C1 segment of cervical spinal cord (tissue), 14 donors: ENCODE data around the gene ARHGAP29.

Source experiments
- DNase-seq, 14 donors: peaks; one replicate each; lab custom pipeline; 2025; lab: John Stamatoyannopoulos, UW

The ARHGAP29 gene

DNA sequence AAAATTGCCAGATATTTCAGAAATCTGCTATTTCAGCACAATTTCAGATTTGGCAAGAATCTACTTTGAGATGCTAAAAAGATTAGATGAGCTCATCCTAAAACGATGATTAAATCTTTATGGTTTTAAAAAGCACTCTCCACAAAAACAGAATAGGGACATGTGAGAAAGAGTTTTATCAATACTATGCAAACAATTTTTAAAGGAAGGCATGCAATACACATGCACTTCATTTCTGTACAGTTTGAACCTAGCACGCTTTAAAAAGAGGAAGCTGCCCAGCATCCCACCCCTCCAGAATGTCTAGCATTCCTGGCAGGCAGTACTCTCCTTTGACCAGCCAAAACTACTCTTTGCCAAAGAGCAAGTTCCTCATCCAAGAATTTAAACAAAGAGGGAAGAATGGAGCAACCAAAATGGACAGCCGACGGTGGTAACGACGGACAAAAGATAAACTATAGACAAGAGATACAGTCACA lies 1.3 kb downstream of the ARHGAP29 start:
- peak in 1 of 14 donors; percentile 55 for DNase-seq

DNA sequence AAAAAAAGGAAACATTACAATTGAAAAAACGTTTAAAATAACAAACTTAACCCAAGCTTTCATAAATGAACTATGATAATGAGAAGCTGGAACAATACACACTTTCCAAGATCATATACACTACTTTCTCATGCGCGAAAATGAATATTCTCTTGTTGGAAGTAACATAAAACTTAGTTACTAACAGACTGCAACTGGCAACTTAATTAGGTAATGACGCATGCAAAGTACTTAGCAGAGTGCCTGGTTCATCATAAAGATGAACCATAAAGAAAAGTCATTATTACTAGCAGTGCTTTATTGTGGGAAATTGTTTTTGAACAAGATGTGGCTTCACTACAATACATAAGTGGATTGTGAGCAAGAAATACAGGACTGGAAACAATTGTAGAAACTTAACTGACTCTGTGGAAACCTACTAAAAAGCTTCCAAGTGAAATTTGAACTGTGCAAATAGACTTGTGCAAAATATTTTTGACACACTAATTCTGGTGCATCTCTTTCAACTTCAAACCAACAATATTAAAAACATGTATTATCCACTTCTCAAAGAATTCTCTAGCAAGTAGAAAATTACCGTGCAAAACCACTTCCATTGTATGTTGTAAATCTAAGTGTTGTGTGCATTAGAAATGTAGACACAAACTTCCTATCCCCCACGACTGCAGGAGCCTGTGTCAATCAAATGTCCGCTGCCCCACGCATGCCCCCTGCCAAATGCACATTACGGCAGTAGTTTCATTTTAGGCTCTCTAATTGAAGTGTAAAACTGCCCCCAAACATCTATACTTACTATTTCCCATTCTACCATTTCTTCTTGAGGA lies 2.0 kb downstream of the ARHGAP29 start:
- DNase-seq = peak in 1 of 14 donors; percentile 33

DNA sequence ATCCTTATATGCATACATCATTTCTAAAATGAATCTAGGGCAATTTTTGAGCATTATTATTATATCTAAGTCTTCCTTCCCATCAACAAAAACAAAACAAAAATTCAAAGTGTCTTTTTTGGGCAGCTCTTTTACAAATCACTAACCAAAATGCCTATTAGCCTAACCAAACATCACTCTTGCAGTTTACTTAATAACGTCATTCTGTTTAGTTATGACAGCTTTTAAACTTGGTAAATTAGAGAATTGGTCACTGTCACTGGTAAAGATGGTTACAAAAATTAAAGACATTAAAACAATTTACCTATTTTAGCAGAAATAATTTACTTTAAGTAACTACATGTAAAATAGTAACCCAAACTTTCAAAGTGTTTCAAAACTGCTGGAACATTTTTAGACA lies 2.8 kb downstream of the ARHGAP29 start:
- DNase-seq = no peak

DNA sequence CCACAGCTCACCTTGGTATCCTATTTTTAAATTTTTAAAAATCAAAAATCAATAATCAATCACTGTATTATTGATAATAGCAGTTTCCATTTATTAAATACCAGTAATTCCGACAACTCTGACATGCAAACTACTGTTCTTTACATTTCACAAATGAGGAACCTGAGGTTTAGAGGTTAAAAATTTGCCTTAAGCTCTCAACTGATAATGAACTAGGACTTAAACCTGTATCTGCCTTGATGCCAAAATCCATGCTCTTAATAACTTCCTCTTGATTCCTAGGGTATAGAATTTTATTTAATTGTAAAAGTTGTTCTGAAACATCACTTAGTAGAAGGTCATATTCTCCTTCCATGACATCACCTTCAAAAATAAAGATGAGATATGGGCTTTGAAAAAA lies 5.6 kb downstream of the ARHGAP29 start:
- no peak for DNase-seq

DNA sequence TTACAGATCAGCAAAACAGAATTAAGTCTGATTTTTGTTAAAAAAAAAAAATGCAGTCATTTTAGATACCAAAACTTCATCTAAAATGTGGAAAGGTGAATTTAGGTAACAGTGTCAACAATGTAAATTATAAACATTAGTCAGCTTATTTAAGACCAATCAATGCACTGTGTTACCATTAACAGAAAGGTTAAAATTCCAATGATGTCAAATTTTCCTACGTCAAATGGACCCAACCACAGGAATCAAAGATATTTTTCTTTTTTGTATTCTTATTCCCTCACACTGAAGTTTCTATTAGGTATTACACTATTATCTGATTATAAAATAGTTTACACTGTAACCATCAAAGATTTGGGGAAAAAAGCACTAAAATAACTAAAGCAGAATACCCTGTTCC lies 6.5 kb downstream of the ARHGAP29 start:
- no peak for DNase-seq

DNA sequence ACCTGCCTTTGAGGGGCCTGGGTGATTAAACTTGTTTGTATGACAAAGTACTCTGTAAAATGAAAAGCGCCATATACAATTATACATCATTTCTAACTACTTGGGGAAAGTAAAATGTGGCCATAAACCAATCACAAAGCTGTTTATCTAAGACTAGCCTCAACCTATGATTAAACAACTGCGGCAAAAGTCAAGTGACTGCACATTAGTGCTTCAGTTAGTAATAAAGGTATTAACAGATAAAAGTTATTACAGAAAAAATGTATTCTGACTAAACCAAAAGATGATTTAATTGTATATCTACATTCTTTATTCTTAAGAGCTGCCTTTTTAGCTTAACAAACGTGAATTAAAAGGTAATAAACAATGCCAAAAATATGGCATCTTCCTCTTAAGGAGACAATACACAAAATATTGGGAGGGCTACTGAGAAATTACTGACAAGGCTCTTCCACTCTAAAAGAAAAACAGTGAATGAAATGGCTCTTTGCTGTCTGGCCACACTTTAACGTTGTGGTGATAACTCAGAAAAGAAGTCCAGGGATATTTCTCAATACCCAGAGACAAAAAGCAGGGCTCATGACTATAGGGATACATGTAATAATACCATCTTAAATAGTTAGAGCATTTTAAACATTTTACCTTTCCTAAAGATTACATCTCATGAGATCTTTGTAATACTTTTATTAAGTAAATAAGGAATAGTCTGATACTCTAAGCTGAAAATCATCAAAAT lies 8.6 kb downstream of the ARHGAP29 start:
- DNase-seq = no peak

DNA sequence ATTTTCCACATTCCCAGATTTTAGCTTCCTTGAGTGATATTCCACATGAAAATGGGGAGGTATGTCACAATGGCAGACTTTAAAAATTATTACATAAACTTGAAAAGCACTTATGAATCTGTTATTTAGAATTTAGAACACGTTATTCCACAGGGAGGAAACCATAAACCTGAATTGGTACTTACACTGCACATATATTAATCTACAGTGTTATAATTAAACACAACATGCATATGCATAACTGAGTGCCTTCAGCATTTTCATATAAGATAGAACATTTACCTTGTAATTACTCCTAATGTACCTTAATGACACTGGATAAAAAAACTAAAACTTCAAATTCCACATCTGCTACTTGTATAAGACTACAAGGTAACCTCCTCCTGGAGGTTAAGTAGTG lies 9.8 kb downstream of the ARHGAP29 start:
- DNase-seq = no peak

DNA sequence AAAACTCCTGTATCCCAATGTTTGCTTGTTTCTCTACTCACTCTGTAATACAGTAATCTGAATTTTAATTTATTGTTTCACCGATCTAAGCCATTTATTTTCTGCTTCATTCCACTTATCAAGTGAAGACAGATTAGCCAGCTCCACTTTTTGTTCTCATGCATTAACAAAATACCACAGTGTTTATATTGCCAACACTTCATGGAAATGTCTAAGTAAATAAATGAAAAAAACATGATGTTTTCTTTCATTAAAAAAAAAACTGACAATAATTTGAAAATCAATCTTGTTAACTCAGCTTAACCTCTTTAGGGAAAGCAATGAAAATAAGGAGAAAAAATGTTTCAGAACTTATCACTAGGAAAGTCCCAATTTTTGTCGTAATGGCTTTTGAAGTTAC lies 11.5 kb downstream of the ARHGAP29 start:
- DNase-seq = no peak

DNA sequence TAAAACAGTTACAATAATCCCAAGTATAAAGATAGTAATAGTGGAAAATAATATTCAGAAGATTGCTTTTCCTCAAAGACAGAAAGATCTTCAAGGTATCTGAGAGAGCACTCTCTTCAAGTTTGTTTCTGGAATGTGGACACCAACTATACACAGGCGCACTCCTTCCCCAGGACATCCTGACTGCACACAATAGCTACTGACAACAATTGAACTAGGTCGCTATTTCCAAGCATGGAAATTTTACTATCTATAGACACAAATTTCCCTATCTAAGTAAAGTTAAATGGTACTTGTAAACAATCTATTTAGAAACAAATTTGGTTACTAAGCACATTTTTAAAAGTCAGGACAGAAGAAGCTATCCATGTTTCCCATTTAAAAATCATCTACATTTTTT lies 19.1 kb downstream of the ARHGAP29 start:
- DNase-seq = no peak

DNA sequence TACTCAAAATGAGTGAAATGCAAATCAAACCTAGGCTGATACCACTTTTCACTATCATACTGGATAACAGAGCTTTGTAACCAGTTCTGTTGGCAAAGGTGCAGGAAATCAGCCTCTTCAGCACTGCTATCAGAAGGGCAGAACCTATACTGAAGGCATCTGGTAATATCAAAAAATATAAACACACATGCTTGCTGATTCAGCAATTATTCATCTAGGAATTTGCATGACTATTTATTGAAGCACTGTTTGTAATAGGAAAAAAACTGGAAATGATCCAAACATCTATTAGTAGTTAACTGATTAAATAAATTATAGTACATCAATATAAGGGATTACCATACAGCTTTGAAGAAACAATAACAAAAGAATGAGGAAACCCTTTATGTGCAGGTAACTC lies 21.4 kb downstream of the ARHGAP29 start:
- peak in 1 of 14 donors; percentile 26 for DNase-seq

DNA sequence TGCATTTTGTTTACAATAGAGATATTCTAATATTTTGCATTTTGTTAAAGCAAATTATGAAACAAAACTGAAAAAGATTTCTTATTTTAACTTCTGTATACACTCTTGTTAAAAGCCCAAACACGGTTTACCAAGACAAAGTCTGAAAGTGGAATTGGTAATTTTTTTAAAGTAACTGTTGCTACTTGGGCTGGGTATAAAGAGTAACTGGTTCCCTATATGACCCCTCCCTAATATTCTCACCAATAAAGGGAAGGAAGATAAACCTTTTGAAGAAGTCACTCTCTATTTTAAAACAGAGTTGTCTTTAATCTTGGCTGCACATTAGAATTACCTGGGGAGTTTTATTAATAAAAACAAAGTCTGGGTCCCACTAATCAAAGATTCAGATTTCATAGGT lies 27.4 kb downstream of the ARHGAP29 start:
- DNase-seq = no peak

DNA sequence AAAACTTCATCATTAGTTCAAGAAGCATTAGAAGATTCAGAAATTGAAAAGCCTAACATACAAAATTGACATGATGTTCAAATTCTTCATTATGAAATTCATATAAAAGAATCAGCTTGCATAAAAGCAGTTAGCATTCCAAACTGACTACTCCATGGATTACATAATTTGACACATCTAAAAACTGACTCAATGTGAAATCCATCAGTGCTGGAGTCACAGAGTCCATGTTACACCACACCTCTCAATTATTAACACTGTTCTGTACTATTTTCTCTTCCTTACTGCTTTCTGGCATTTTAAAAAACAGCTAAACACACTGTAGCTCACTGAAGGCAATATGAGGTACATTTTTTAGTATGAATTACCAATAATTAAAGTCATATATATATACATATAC lies 28.0 kb downstream of the ARHGAP29 start:
- no peak for DNase-seq

DNA sequence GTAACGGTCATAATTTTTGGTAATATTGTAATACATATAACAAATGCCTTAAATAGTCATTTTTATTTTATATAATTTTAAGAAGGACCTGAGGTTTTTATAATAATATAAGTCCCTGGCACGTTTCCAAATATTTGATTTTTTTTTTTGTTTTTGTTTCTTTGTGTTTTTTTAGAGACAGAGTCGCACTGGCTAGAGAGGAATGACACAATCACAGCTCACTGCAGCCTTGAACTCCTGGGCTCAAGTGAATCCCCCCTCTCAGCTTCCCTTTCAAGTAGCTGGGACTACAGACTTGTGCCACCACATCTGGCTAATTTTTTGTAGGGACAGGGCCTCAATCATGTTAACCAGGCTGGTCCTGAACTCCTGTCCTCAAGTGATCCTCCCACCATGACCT lies 29.7 kb downstream of the ARHGAP29 start:
- no peak for DNase-seq

DNA sequence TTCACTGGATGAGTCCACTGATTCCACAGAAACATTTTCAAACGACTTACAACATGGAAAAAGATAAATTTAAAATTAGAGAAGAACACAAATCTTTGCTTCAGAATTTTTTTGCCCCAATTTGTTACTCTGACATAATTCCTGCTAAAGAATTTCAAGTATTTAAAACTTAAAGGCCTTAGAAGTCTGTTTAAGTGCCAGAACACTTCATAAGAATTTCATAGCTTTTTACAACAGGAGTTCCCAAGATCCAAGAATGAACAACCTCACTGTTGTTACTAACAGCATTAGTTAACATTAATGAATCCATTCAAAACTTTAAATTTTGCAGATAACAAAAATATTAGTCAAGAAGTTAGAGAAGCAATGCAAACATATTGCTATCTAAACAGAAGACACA lies 31.7 kb downstream of the ARHGAP29 start:
- no peak for DNase-seq

DNA sequence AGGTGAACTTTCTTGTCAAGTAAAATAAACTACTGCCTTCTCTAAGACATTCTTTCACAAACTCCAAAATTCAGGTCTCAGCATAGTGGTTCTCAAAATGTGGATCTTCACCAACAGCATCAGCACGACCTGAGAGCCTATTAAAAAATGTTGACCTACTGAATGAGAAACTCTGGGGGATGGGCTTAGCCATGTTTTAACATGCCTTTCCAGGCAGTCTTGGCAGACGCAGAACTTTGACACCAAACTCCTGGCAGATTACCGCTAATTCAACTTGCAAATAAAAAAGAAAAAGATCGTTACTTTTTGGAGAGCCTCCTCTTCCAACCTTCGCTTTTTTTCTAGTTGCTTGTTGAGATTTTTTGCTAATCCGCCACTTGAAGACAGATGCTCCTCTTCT lies 35.1 kb downstream of the ARHGAP29 start:
- no peak for DNase-seq

DNA sequence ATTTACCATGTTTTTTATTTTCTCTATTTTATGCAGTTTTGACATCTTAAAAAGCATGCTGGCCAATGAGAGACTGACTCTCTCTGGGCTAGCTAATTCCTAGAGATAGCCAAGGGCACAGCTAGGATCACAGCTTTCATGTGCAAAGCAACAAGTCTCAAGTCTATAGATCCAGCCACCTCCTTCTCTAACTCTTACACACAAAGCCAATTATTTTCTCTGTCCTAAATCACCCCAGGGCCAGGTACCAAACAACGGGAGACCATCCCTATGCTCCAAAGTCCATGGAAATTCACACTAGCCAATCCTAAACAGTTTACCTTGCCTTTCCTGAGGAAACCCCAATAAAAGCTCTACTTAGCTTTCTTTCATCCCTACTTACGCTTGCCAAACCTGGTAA lies 38.0 kb downstream of the ARHGAP29 start:
- no peak for DNase-seq

DNA sequence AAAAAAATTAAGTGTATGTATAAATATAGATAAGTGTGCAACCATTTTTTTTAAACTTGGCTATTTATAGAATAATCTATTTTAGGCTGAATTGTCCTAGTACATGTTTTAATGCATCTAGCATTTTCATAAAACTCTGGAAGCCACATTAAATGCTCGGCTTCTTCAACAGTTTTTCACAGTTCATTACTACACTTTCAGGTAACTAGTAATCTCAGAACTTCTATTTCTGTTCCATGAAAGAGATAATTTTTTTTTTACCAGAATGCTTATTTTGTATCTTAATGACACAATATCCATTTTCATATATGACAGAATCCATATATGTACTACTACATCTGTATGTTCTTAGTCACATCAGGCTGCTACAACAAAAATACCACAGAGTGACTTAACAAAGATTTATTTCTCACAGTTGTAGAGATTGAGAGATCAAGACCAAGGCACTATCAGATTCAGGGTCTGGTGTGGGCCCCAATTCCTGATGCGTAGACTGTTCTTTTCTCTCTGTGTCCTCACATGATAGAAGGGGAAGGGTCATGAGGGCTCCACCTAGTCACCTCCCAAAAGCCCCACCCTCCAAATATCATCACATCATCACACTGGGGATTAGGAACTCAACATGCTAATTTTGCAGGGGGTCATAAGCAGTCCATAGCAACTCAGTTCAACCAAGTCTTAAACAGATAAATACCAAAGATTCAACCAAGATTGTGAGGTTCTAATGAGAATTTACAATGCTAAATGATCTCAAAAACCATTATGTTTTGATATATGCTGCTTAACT lies 43.1 kb downstream of the ARHGAP29 start:
- DNase-seq = no peak

DNA sequence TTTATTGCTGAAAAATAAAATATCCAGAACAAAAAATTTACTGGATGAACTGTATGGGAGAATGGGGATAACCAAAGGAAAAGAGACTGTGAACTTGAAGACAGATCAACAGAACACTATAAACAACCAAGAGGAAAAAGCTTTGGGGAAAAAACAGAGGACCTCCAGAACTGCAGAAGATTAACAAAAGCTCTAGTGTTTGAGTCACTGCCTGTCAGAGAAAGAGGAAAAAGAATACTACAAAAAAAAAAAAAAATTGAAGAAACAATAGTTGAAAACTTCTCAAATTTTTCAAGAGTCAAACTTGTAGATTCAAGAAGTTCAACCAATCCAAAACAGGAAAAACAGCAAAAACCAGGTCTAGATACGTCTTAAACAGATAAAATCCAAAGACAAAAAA lies 44.3 kb downstream of the ARHGAP29 start:
- no peak for DNase-seq

DNA sequence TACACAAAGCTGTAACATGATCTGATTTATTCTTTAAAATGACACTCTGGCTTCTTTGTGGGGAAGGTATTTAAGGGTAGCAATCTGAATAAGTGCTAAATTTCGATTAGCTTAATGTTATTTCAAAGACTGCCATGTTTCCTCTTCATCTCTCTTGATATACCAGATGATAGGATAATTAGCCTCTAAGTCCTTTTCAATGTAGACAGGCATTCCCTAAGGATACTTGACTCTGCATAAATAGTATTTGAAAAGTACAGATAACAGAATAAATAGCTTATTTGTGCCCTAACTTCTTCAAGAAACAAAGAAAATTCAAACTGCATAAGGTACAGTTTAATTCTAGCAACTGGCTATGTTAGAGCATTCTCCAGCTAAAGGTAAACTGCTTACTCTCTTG lies 46.2 kb downstream of the ARHGAP29 start:
- no peak for DNase-seq

DNA sequence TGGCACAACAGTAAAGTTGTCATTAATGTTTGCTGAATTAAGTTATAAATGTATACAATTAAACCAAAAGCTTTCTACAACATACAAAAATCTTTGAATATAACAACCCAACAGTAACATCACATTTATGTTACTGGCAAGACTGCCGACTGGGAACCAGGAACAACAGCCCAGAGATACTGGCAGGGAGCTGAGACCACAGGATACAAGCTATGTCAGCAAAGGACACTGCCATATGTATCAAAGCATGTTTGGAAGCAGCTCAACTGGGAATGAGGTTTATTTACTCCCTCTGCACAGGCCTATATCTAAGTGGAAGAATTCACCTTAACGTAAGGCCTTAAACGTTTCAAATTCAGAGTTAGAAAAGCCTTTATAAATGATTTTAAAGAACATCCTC lies 50.4 kb downstream of the ARHGAP29 start:
- peak in 1 of 14 donors; percentile 83 for DNase-seq

DNA sequence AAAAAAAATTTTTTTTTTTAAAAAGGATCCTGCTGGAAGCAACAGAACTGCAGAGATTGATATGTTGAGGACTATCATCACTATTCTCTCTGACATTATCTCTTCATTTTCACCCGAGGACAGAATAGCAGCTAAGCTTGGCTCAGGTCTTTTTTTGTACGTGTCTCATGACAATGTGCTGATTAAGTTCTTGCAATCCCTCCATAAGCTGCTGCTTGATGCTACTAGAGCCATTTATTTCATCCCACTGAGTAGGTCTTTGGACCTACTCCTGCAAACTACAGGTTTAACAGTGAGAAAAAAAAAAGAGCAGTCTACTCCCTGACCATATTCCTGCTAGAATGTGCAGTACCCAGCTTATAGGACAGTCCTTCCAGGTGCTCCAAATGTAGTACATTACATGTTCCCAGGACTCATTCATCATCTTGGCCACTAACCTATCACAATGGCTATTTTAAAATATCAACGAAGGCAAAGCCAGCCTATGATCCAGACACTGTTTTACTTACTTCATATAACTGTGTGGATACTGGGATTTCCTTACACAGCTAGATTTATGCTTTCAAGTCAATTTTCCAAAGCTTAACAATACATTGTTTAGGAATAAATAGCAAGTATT lies 54.1 kb downstream of the ARHGAP29 start:
- DNase-seq = peak in 1 of 14 donors; percentile 56

DNA sequence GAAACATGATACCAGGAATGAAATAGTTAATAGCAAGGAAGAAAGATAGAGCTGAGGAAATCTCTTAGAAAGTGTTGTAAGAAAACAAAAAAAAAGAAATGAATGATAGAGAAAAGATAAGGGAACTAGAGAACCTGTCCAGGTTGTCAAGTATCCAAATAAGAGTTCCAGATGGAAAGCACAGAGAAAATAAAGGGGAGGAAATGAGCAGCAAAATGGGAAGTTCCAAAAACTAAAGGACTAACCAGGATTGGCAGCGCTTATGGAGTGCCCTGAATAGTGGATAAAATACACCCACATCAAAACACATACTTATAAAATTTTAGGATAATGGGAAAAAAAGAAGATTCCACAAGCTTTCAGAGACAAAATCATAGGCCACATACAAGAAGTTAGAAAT lies 55.2 kb downstream of the ARHGAP29 start:
- peak in 1 of 14 donors; percentile 80 for DNase-seq
